Measurements from ENCODE around the gene ELAVL4.

ELAVL4 gene

GRCh38 chr1:50129201-50129600, 20.5 kb downstream of the ELAVL4 start:
- no peak for FAIRE-seq
- DNase-seq (ENCODE audit: insufficient read length), result no peak
- TF ChIP-seq POLR2AphosphoS5 (IDR thresholded peaks at IDR 0.05; ENCODE audit: low read depth, low read length), result no peak
- TF ChIP-seq POLR2A (IDR thresholded peaks at IDR 0.05; ENCODE audit: low read depth, low read length), result no peak
- no peak for TF ChIP-seq TAF1 (IDR thresholded peaks at IDR 0.05; ENCODE audit: borderline replicate concordance, low read depth, low read length)

DNA sequence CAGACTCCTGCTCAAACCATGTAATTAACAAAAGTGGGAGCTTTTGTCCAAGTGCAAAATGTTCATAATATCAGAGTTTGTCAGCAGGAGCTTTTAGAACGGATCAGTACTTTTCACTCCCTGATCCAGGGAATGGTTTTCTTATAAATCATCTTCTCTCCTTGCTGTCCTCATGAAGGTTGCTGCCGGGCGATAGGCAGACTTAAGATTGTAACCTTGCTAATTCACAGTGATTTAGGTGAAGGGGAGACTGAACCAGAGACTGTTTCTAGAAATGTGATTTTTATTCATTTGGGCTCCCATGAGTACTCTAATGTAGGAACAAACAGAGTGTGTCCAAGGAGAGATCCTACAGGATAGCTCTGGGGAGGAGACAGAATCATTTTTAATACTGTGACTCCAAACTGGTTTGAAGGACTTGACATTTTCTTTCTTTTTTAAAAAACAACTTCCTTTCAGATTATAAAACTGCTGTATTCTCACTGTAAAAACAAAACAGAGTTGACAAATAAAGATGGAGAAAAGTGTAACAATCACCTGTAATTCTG, 23.7 kb downstream of the ELAVL4 start:
- DNase-seq (ENCODE audit: insufficient read length), result no peak
- FAIRE-seq, result no peak
- TF ChIP-seq TAF1 (IDR thresholded peaks at IDR 0.05; ENCODE audit: borderline replicate concordance, low read depth, low read length) (no peak), POLR2A (IDR thresholded peaks at IDR 0.05; ENCODE audit: low read depth, low read length) (no peak), POLR2AphosphoS5 (IDR thresholded peaks at IDR 0.05; ENCODE audit: low read depth, low read length) (no peak)

- no peak for TF ChIP-seq POLR2A (IDR thresholded peaks at IDR 0.05; ENCODE audit: low read depth, low read length)
- no peak for TF ChIP-seq POLR2AphosphoS5 (IDR thresholded peaks at IDR 0.05; ENCODE audit: low read depth, low read length)
- no peak for TF ChIP-seq TAF1 (IDR thresholded peaks at IDR 0.05; ENCODE audit: borderline replicate concordance, low read depth, low read length)
- FAIRE-seq (no peak), DNase-seq (ENCODE audit: insufficient read length) (no peak)
These were observed 27.0 kb downstream of the ELAVL4 start for GRCh38 chr1:50135716-50136115.

GRCh38 chr1:50139339-50140181, 30.8 kb downstream of the ELAVL4 start:
- no peak for FAIRE-seq
- no peak for DNase-seq (ENCODE audit: insufficient read length)
- TF ChIP-seq TAF1 (IDR thresholded peaks at IDR 0.05; ENCODE audit: borderline replicate concordance, low read depth, low read length) (no peak), POLR2A (IDR thresholded peaks at IDR 0.05; ENCODE audit: low read depth, low read length) (no peak), POLR2AphosphoS5 (IDR thresholded peaks at IDR 0.05; ENCODE audit: low read depth, low read length) (no peak)

GRCh38 chr1:50140182-50140447, 31.4 kb downstream of the ELAVL4 start:
- FAIRE-seq (no peak), DNase-seq (ENCODE audit: insufficient read length) (no peak)
- TF ChIP-seq POLR2A (IDR thresholded peaks at IDR 0.05; ENCODE audit: low read depth, low read length), result no peak
- TF ChIP-seq POLR2AphosphoS5 (IDR thresholded peaks at IDR 0.05; ENCODE audit: low read depth, low read length), result no peak
- no peak for TF ChIP-seq TAF1 (IDR thresholded peaks at IDR 0.05; ENCODE audit: borderline replicate concordance, low read depth, low read length)

GRCh38 chr1:50147191-50147850, 38.6 kb downstream of the ELAVL4 start:
- DNase-seq (ENCODE audit: insufficient read length), result no peak
- no peak for FAIRE-seq
- TF ChIP-seq TAF1 (IDR thresholded peaks at IDR 0.05; ENCODE audit: borderline replicate concordance, low read depth, low read length), result no peak
- no peak for TF ChIP-seq POLR2AphosphoS5 (IDR thresholded peaks at IDR 0.05; ENCODE audit: low read depth, low read length)
- TF ChIP-seq POLR2A (IDR thresholded peaks at IDR 0.05; ENCODE audit: low read depth, low read length), result no peak

DNA sequence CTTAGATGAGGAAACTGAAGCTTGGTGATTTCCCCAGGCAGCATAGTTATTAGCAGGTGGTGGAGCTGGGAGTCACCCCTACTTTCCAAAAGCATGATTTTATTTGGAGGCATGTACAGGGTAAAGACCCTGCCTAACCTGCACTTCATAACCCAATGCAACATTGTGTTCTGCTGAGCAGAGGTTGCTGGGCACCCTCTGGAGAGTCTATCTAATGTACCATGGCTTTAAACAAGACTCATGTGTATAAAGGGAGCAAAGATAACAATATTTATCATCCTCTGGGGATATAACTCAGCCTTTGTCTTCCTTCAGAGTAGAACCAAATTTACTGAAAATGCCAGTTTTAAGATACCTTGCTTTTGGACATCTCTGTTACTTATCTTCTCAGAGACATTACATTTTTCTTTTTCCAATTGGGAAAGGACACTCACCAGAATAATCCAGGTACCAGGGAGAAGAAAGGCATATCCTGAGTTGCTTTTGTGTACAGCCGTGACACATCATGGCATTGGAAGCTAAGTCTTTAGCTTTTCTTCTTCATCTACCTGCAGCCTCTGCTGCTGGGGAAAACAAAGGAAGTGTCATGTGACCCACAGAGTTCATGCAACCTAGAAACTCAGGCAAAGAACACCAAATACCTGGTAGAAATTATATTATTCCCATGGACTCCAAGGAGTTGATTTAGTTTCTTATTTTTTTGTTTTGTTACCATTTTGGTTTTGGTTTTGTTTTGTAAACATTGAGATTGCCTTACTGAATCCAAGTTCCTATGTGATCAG, 39.6 kb downstream of the ELAVL4 start:
- no peak for FAIRE-seq

DNA sequence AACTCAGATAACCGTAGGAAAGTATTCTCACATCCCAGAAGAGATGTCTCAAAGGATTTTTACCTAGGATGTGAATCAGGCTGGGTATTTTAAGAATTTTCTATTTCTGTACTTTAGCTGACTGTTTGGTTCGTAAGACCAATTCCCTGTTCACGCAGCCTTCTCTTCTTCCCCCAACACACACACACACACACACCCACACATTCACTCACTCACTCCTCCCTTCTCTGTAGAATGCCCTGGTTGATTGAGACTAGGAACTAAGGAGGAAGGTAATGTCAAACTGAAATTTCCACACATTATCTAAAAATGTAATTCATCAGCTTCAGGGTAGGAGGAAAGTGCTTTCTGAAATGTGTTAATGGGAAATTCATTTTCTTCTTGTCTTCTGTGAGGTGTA, 43.5 kb downstream of the ELAVL4 start:
- FAIRE-seq, result no peak

More for the DNA sequence above, 39.6 kb downstream of the ELAVL4 start:
- DNase-seq (ENCODE audit: insufficient read length), result no peak
- TF ChIP-seq POLR2AphosphoS5 (IDR thresholded peaks at IDR 0.05; ENCODE audit: low read depth, low read length) (no peak), TAF1 (IDR thresholded peaks at IDR 0.05; ENCODE audit: borderline replicate concordance, low read depth, low read length) (no peak), POLR2A (IDR thresholded peaks at IDR 0.05; ENCODE audit: low read depth, low read length) (no peak)

DNA sequence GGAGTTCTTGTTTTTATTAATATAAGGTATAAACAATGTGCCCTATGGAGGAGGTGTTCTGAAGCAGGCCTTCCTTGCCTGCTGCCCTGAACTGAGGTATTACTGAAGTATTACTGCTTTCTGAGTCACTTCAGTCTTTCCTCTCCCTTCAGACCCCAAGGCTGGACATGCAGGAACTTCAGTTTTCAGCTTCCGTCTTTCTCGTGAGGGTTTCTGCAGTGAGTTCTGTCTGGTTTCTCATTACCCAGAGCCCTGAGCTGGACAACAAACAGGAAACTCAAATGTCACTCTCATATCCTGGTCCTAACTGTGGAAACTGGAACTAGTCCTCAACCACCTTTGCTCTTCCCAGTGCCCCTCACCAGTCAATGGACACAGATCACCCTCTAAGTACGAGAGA, 46.8 kb downstream of the ELAVL4 start:
- FAIRE-seq, result no peak
- no peak for DNase-seq (ENCODE audit: insufficient read length)
- TF ChIP-seq POLR2A (IDR thresholded peaks at IDR 0.05; ENCODE audit: low read depth, low read length) (no peak), TAF1 (IDR thresholded peaks at IDR 0.05; ENCODE audit: borderline replicate concordance, low read depth, low read length) (no peak), POLR2AphosphoS5 (IDR thresholded peaks at IDR 0.05; ENCODE audit: low read depth, low read length) (no peak)

More for the DNA sequence above, 43.5 kb downstream of the ELAVL4 start:
- DNase-seq (ENCODE audit: insufficient read length), result no peak
- TF ChIP-seq POLR2A (IDR thresholded peaks at IDR 0.05; ENCODE audit: low read depth, low read length) (no peak), POLR2AphosphoS5 (IDR thresholded peaks at IDR 0.05; ENCODE audit: low read depth, low read length) (no peak), TAF1 (IDR thresholded peaks at IDR 0.05; ENCODE audit: borderline replicate concordance, low read depth, low read length) (no peak)

- TF ChIP-seq POLR2A (IDR thresholded peaks at IDR 0.05; ENCODE audit: low read depth, low read length) (no peak), POLR2AphosphoS5 (IDR thresholded peaks at IDR 0.05; ENCODE audit: low read depth, low read length) (no peak), TAF1 (IDR thresholded peaks at IDR 0.05; ENCODE audit: borderline replicate concordance, low read depth, low read length) (no peak)
- DNase-seq (ENCODE audit: insufficient read length), result no peak
- no peak for FAIRE-seq
These were observed 47.7 kb downstream of the ELAVL4 start for GRCh38 chr1:50156241-50157010.
